GM15510 (cell line): ENCODE data around the gene GARIN6.

Experiments
- POLR2A ChIP-seq: IDR thresholded peaks from 3 replicates; pipeline ENCODE4 v1.6.1; 2011; ENCODE audit warnings: borderline replicate concordance; ENCODE audit not compliant: insufficient read length; ENCODE audit errors: extremely low read depth

The GARIN6 gene

DNA sequence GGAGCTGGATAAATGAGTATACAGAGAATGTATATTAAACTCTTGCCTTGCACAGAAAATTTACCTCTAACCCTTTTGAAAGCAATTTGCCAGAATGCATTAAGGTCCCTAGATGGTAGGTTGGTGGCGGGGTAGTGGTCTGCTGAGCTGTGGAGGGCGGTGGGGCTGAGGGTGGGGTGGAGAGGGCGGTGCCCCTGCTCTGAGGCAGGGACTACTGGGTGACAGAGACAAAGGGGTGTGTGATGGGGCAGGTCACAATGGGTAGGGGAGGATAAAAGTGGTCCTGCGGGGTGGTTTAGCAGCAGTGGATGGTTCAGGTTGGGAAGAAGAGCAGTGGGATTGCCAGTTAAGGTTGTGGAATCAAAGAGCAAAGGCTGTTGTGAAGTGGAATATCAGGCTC, at the start of gene GARIN6:
Gene GARIN6, plus strand, starts transcription at position 301 of the 400 bp plus-strand sequence. CDS start 422 bp downstream, outside the sequence.
- TF ChIP-seq POLR2A = no peak

DNA sequence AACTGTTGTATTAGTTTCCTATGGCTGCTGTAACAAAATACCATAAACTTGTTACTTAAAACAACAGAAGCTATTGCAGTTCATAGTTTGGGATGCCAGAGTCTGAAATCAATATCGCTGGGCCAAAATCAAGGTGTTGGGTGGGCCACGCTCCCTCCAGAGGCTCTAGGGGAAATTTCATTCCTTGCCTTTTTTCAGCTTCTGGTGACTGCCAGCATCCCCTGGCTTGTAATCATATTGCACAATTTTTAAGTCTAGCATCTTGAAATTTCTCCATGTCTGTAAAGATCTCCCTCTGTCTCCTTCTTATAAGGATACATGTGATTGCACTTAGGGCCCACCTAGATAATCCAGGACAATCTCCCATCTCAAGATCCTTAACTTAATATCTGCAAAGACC, 48.8 kb upstream of the GARIN6 start:
- no peak for TF ChIP-seq POLR2A

DNA sequence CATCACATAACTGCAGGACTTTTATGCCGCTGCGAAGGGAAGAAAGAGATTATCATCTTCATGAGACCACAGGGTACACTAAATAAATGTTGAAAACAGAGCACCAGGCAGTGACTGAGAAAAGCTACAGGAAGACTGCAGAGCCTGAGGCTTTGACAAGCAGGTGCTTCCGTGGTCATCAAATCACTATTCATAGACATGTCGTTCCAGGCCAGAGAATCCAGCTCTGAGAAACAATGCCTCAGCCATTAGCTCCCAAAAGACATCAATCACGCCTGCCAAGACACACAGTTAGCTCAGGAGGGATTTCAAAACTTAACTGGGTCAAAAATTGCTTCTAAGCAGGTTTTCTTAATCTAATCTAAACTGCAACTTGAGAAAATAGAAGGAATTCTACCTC, 47.2 kb upstream of the GARIN6 start:
- TF ChIP-seq POLR2A = no peak

DNA sequence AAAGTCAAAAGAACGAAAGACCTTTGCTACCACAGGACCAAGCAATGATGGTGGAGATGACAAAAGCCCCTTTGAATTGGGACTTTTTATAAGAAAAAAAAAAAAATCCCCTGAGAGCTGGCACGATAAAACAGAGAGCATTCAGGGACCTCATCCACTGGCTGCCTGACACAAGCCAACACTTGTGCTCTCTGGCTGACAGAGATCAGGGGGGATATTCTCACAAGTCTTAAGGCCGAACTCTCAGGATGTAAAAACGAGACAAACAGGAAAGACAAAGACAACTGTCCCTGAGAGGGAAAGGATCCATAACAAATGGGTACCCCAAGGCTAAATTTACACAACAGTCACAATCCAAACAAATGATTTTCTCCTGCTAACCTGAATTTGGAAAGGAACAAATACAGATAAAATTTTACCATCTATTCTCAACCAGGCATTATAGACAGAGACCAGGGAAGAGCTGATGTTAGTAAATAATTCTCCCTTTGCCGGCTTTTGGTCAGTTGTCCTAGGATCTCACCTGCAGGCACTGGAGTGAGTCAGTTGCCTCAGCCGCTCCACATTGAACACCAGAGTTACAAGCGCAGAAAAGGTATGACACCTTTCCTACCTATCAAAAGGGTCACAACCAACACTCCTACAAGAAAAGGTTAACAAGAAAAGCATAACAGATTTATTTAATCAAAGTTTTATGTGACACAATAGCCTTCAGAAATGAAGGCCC, 37.9 kb upstream of the GARIN6 start:
- no peak for TF ChIP-seq POLR2A

DNA sequence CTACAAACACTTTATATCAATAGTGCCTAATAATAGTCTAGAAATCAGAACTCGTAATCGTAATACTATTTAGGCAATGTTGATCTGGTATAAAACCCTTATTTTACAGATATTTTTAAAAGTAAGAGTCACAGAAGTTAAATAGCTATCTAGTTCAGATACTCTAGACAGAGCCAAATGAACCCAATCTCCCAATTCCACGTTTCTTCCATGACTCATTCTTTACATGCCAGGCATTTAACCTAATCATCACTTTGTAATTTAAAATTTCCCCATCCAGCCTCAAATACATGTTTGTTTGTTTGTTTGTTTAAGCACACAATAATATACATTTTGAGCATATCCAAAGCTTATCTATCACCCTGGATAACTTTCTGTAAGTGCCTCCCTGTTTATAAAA, 36.4 kb upstream of the GARIN6 start:
- TF ChIP-seq POLR2A = no peak

DNA sequence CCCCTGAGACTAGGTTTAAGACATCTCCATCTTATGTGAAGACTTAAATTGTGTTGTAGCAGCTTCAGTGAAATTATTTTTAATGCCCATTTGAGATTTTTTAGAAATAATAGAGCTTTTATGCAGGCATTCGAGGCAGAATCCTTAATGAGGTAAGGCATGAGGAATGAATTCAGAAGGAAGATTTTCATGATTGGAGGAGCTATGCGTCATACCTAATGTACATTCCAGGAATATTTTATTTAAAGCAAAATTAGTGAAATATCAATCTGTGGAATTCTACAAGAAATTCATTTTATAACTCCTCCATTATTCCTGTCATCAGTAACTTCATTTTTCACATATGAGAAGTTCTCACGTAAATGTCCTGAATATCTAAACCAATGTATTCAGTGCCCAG, 36.0 kb upstream of the GARIN6 start:
- no peak for TF ChIP-seq POLR2A

DNA sequence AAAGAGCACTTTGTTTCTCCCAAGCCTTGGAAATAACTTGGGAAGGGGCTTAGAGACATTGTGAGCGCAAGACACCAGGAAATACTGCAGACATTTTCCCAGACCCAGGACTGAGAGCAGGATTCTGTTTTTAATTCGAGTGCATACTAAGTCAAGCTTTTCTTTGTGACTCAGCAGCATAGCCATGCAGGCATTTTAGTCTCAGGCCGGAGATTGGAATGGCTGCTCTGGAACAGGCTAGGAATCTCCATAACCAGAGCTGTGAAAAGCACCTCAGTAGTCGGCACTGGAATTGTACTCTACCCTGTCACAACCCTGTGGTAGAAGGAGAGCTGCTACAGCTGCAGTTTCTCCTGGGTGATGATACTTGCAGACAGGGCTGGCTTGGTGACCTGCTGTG, 28.9 kb upstream of the GARIN6 start:
- TF ChIP-seq POLR2A = no peak

DNA sequence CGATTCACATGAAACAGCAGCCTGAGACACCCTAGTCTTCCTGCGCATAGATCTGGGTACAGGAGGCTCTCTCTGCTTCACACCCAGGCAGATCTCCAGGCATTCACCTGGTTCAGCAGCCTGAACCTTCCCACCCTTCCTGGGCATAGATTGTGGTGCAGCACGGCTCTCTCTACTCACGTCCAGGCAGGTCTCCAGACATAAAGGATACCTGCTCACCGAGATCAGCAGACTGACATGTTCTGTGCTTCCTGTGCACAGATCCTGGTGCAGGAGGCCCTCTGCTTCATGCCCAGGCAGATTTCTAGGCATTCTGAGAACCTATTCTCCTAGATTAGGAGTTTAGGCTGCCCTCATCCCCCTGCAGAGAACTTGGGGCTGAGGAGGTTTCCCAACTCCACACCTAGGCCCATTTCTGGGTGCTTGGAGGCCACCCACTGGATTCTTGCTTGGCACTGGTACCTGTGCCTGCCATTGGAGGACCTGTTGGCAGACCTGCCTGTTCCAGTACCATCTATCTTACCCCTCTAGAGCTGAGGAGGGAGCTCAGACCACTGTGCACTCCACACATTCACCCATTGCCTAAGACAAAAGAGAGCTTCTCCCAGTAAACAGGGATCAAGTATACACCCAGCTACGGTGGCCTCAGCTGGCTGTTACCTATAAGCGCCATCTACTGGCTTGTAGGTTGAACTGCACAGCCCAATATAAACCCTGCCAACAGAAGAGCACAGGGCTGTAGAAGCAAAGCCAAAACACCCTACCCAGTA, 28.0 kb upstream of the GARIN6 start:
- TF ChIP-seq POLR2A = no peak

DNA sequence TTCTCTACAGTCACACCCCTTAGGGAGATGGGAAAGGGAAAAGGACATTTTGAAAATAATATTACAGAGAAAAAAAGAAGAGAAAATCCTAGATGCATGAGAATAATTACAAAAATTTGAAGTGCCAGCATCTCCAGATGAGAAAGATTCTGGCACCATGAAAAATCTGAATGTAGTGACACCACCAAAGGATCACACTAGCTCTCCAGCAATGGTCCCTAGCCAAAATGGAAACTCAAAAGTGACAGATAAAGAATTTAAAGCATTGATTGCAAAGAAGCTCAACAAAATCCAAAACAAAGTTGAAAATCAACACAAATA, 27.4 kb upstream of the GARIN6 start:
- TF ChIP-seq POLR2A = no peak

DNA sequence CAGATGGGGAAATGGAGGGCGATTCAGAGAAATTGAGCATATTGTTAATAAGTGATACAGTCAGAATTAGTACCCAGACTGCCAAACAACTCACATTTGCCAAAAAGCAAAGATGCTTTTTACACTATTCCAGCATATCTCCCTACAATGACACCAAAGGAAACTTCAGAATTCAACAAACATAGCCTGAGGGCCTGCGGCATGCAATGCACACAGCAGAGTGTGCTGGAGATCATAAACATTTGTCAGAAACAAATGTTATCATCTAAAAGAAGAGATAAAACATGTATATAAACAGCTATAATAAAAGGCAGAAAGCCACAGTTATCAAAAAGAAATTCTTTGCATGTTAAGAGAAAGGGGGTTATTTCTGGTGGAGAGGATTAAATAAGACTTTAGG, 20.1 kb upstream of the GARIN6 start:
- TF ChIP-seq POLR2A = no peak

DNA sequence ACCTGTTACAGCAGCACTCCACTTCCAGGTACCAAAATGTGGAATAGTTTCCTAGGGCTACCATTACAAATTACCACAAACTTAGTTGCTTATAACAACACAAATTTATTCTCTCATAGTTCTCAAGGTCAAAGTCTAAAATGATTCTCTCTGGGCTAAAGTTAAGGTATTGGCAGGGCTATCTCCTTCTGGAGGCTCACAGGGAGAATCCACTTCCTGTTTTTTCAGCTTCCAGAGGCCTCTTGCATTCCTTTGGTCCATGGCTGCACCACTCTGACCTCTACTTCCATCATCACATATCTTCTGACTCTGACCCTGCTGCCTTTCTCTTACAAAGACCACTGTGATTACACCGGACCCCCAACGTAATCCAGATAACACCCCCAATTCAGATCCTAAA, 2.9 kb upstream of the GARIN6 start:
- TF ChIP-seq POLR2A = no peak

DNA sequence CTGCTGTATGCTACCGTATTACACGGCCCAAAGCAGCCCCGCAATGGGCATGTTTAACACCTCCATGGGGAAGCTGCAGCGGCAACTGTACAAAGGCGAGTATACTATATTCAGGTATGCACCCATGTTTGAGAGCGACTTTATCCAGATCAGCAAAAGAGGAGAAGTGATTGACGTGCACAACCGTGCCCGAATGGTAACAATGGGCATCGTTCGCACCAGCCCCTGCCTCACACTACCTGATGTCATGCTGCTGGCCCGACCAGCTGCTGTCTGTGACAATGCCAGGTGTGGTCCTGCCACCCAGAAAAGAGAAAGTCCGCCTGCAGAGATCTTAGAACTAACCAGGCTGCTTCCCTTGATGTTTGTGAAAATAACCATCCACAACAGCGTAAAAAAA, 630 bp downstream of the GARIN6 start:
- no peak for TF ChIP-seq POLR2A

DNA sequence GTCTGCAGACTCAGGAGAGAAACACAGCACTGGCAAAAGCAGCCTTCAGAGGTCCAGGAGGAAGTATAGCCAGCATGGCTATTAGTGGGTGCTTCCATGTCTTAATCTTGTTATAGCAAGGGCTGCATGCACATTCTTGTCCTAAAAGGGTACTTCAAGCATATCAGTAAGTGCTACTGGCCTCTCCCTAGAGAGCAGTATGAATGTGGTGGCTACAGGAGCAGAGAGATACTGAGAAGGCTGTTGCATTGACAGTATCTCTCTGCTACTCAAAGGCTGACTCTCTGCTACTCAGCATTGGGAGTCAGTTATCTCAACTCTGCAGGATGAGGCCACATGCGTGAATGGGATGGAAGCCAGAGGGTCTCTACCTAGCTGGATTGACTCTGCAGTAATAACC, 2.0 kb downstream of the GARIN6 start:
- no peak for TF ChIP-seq POLR2A

DNA sequence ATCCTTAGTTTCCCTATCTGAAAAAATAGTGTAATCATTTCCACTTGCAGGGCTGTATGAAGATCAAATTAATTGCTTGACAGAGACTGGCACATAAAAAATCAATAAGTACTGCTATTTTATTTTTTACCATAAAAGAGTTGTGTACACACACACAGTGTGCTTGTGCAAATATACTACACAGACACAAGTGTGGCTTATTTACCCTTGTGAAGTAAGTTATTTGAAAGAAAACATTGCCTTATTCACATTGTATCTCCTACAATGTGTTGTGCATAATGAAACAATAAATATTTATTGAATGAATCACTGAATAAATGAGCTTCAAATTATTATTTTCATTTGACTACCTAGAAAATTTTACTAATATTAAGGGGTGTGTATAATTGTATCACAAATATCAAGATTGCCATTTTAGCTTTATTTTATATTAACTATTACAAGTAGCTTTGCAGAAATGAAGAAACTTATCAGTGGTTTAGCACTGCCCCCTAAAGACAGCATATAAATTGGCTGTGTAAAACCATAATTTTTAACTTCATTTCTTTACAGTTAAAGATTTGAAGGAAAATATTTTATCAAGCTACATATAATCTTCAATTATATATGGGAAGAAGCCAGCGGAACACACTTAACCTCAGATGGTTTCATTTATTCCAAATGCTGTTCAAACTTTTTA, 11.3 kb downstream of the GARIN6 start:
- no peak for TF ChIP-seq POLR2A

DNA sequence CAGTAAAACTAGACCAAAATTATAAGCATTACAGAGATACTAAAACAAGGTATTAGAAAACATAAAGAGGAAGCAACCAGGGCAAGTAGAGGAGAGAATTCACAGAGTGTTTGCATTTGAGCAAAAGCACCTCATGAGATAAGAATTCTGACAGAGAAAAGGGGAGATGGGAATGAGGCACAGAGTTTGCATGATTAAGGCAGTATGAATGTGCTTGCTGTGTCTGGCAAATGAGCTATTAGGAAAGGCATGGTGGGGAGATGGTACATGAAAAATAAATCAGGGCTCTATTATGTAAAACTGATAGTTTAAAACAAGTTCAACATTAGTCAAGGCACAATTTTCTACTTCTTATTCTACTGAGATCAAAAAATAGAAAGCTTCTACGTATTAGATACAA, 23.1 kb downstream of the GARIN6 start:
- no peak for TF ChIP-seq POLR2A

DNA sequence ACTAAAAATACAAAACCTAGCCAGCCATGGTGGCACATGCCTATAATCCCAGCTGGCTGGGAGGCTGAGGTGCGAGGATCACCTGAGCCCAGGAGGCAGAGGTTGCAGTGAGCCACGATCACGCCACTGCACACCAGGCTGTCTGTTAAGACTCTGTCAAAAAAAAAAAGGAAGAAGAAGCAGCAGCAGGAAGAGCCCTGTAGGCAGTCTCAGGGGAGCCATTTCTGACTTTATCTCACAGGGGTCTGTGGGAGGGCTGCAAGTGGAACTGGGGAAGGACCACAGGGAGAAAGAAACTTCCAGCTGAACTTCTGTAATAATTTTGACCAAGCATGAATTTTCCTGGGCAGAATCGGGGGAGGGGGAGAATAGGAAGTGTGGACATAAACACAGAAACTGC, 32.7 kb downstream of the GARIN6 start:
- no peak for TF ChIP-seq POLR2A
